Gastrocnemius medialis (tissue), 4 donors: Measurements from ENCODE around the gene CLIP2. TPM values are rescaled to one million over a fixed set of nuclear protein-coding genes. Genes with fewer than 3 reads are reported as not detected.

Experiments used
- ATAC-seq, 2 donors: fragments of 150-250 bp; one replicate each; pipeline ENCODE4 v1.9.1; 2016
- DNase-seq, 2 donors: peaks; one replicate each; pipeline ENCODE4 v3.0.0-alpha.2; 2019
- H3K27ac ChIP-seq, 4 donors: fragments of 200-600 bp; sonication (generic); 1 replicate in 1 of 4; 2 replicates in 3 of 4; pipeline ENCODE4 v1.5.1; 2016 to 2018; ENCODE audit warnings: mild to moderate bottlenecking in 2 of 4, moderate library complexity in 1 of 4
- H3K27me3 ChIP-seq, 3 donors: fragments of 200-600 bp; sonication (generic) in 2 of 3; 1 replicate in 1 of 3; 2 replicates in 2 of 3; pipeline versions ENCODE4 v1.5.1 to v1.6.0; 2016 to 2019; ENCODE audit warnings: mild to moderate bottlenecking in 1 of 3, moderate library complexity in 1 of 3
- H3K36me3 ChIP-seq, 2 donors: fragments of 200-600 bp; sonication (generic) in 1 of 2; one replicate each; pipeline ENCODE4 v1.5.1; 2017 to 2018
- H3K4me1 ChIP-seq, 2 donors: fragments of 200-600 bp; sonication (generic) in 1 of 2; one replicate each; pipeline ENCODE4 v1.5.1; 2016 to 2017; ENCODE audit warnings: mild to moderate bottlenecking in 2 of 2
- H3K4me3 ChIP-seq, 4 donors: fragments of 200-600 bp; sonication (generic) in 3 of 4; 1 replicate in 1 of 4; 2 replicates in 3 of 4; pipeline ENCODE4 v1.5.1; 2016 to 2019; ENCODE audit warnings: mild to moderate bottlenecking in 2 of 4
- H3K9me3 ChIP-seq, 3 donors: fragments of 200-600 bp; sonication (generic) in 2 of 3; 1 replicate in 1 of 3; 2 replicates in 2 of 3; pipeline ENCODE4 v1.5.1; 2016 to 2019
- CTCF ChIP-seq, 5 experiments: fragments of 450-650 bp in 3 of 5; fragments of 200-600 bp in 2 of 5; sonication (generic) in 2 of 5; IDR thresholded peaks in 4 of 5; conservative IDR thresholded peaks in 1 of 5; 1 replicate in 4 of 5; 2 replicates in 1 of 5; pipeline ENCODE4 v1.5.1; 2016 to 2019; ENCODE audit warnings: antibody characterized with exemption in 5 of 5, mild to moderate bottlenecking in 3 of 5, moderate library complexity in 3 of 5
- POLR2A ChIP-seq, 2 donors: fragments of 450-650 bp; IDR thresholded peaks; one replicate each; pipeline ENCODE4 v1.6.1; 2017; ENCODE audit warnings: antibody characterized with exemption in 2 of 2, mild to moderate bottlenecking in 2 of 2, moderate library complexity in 2 of 2
- in situ Hi-C, 4 donors: fragments of 200-750 bp; cut with MboI; loops; one replicate each; pipeline versions ENCODE4 v1.15.0 to v1.8.0; 2017; ENCODE audit warnings: low sequenced_read_pairs in 4 of 4
- intact Hi-C: fragments of 100-400 bp; cut with DNase I; formaldehyde crosslinking; loops from one replicate; pipeline ENCODE4 v1.15.1; 2023; ENCODE audit warnings: low total_unique reads
- total RNA-seq, 4 donors: library from RNA; depleted of rRNA; stranded (reverse); fragments of >200 nt; gene quantifications; one replicate each; pipeline versions ENCODE4 v1.1.0 to v1.2.3, GENCODE V29; 2016

Gene CLIP2
- total RNA-seq, 4 donors from 2014 or later: 2.0 to 10.0 (median 4.2) TPM

GRCh38 chr7:74277636-74278035 is 11.6 kb upstream of the CLIP2 start:
- intact Hi-C loops: no loop called here

GRCh38 chr7:74280985-74281384 is 8.2 kb upstream of the CLIP2 start:
- Histone ChIP-seq H3K4me1 (no peaks in the 10 kb centered on the region), H3K36me3 (no peaks in the 10 kb centered on the region), H3K4me3 (no peak overlapping the region), H3K27ac (no peak overlapping the region), H3K27me3 (no peaks in the 10 kb centered on the region), H3K9me3 (no peaks in the 10 kb centered on the region)
- ATAC-seq (no peak), DNase-seq (no peak)
- in situ Hi-C loops (no loop called here), intact Hi-C loops (no loop called here)
- TF ChIP-seq CTCF (IDR thresholded peaks at IDR 0.05 in 4 of 5, conservative IDR thresholded peaks at IDR 0.05 in 1 of 5) (no peak), POLR2A (IDR thresholded peaks at IDR 0.05) (no peak)

More at GRCh38 chr7:74277636-74278035, 11.6 kb upstream of the CLIP2 start:
- Histone ChIP-seq H3K4me1 (no peaks in the 10 kb centered on the region), H3K27me3 (no peaks in the 10 kb centered on the region), H3K4me3 (no peak overlapping the region), H3K9me3 (no peaks in the 10 kb centered on the region), H3K27ac (no peak overlapping the region), H3K36me3 (no peaks in the 10 kb centered on the region)
- DNase-seq (no peak), ATAC-seq (no peak)
- TF ChIP-seq CTCF (IDR thresholded peaks at IDR 0.05 in 4 of 5, conservative IDR thresholded peaks at IDR 0.05 in 1 of 5): no peak
- no peak for TF ChIP-seq POLR2A (IDR thresholded peaks at IDR 0.05)
- in situ Hi-C loops: no loop called here

- no peak for TF ChIP-seq CTCF (IDR thresholded peaks at IDR 0.05 in 4 of 5, conservative IDR thresholded peaks at IDR 0.05 in 1 of 5)
- intact Hi-C loops: no loop called here
- Histone ChIP-seq H3K9me3 (no peaks in the 10 kb centered on the region), H3K4me1 (peaks cover under 1 to 2% of the 10 kb centered on the region in 2 donors), H3K27ac (no peak overlapping the region), H3K27me3 (no peaks in the 10 kb centered on the region), H3K36me3 (no peaks in the 10 kb centered on the region), H3K4me3 (no peak overlapping the region)
- in situ Hi-C loops: no loop called here
- ATAC-seq (no peak), DNase-seq (no peak)
Observed at GRCh38 chr7:74282748-74283459, 6.3 kb upstream of the CLIP2 start.

- intact Hi-C loops (no loop called here), in situ Hi-C loops (no loop called here)
- H3K4me3 ChIP-seq: no peak overlapping the region
- ATAC-seq (no peak), DNase-seq (no peak)
- no peaks in the 10 kb centered on the region for H3K9me3 ChIP-seq
- no peak overlapping the region for H3K27ac ChIP-seq
- no peaks in the 10 kb centered on the region for H3K36me3 ChIP-seq
- H3K27me3 ChIP-seq: no peaks in the 10 kb centered on the region
- peaks cover 5 to 12% of the 10 kb centered on the region in 2 donors for H3K4me1 ChIP-seq
- TF ChIP-seq CTCF (IDR thresholded peaks at IDR 0.05 in 4 of 5, conservative IDR thresholded peaks at IDR 0.05 in 1 of 5) (no peak), POLR2A (IDR thresholded peaks at IDR 0.05) (no peak)
Observed at GRCh38 chr7:74283858-74284447, 5.3 kb upstream of the CLIP2 start.
